ENCODE data around the gene ACTL10.
A peak's percentile ranks its signal among the peaks of the same experiment; 100 is the strongest.
"Not testable (repeated sequence)": the region's sequence is repeated elsewhere in the genome, so short reads cannot be mapped to it uniquely, and the experiment has no call there.

ACTL10 gene

DNA sequence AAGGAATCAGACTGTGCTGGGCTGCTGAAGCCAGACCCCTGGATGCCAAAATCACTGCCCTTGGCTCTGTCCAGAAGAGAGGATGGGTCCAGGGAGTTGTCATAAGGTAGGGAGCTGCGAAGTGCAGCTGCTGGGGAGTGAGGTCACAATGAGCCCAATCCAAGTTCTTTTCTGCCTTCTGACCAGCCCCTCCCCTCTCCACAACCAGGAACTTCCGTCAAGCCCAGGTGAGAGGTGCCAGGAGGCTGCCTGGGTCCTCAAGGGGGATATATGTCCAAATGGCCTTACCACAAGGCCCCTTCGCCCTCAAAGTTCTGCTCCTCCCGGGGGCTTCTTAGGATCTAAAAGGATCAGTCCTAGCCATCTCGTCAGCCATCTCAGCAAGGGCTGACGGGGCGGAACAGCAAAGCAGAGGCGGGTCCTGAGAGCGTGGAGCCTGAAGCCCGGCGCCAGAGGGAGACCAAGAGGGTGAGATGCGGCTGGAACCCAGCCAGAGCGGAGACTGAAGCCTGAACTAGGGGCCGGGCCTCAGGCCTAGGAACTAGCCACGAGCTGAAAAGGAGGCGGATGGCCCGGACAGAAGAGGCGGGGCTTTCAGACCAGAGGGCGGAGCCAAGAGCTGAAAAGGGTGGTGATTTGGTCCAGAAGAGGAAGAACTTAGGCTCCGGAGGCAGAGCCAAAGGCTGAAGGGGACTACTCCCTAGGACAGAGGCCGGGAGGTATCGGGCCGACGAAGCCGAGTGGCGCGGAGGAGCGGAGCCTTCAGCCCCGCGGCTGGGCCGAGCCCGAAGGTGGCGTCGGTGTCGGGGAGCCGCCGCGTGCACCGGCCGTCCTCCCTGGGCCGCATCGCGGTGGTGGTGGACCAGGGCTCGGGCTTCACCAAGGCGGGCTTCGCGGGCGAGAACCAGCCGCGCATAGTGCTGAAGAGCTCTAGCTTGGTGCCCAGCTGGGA, at the start of gene ACTL10:
Gene ACTL10 (plus strand): TSS at position 651 of the 952 bp plus-strand sequence. CDS start 555 bp downstream, outside the sequence.
- peak; percentile 72 to 84 (median 80) for DNase-seq (ENCODE audit: low read depth in 3 of 3)

DNA sequence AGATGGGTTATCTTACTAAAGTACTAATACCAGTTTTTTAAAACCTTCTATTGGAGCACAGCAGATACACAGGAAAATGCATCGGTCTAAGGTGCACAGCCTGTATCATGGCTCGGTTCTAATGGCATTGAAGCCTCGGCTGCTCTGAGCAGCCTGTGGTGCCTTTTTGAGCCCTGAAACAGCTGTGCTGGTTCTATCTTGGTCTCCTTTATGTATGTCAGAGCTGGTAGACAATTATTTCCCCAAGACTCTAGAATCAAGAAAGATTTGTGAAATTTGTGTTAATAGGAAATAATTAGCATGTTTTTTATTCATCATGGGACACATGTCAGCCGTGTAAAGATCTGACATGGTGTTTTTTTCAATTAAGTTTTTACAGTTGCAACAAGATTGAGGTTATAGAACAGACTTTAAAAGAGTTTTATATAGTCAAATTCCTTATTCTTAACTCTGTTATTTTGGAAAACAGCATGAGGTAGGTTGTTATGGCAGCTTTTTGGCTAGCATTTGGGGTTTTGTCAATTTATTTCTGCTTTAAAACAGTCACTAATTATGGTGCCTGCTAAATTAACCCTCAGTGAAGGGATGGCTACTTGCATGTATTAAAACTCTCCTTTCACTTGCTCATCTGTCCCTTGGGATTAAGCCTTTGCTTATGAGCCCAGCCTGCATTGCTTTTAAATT, 44.9 kb upstream of the ACTL10 start:
- no peak for DNase-seq (ENCODE audit: low read depth in 3 of 3)

DNA sequence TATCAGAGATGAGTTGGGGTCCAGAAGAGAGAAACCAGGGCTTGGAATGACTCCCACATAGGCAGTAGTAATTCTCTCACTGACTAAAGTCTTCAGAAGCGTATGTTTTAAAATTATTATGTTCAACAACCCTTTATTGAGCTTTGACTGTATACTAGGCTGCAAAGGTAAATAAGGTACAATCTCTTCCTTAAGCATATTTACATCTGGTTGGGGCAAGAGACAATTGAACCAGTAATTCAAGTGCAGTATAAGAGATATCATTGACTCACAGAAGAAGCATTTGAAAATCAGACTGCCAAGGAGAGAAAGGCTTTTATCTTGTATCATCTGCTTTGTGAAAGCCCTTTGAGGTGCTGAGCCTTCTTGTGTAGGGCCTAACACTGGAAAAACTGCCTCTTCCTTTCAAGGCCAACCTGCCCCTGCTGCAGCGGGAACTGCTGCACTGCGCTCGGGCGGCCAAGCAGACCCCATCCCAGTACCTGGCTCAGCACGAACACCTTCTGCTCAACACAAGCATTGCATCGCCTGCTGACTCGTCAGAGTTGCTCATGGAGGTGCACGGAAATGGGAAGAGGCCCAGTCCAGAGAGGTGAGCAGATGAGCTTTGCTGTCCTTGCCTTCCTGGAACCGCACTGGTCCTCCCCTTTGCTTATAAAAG, 43.9 kb upstream of the ACTL10 start:
- DNase-seq (ENCODE audit: low read depth in 3 of 3), result no peak

DNA sequence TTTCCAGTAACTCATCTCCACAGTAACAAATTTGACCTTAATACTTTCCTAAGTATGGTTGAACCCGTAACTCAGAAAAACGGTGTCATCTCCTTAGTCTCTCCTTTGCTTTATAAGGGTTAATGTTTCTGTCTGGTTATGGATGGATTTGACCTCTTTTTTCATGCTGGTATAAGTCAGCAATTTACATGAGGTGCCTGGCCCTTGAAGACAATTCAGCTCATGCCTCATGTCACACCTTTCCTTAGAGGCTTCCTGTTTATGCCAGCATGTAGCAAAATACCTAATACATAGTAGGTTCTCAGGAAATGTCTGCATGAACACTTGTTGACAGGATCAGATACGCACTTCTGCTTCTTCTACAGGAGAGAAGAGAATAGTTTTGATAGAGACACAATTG, 42.3 kb upstream of the ACTL10 start:
- DNase-seq (ENCODE audit: low read depth in 3 of 3), result no peak

DNA sequence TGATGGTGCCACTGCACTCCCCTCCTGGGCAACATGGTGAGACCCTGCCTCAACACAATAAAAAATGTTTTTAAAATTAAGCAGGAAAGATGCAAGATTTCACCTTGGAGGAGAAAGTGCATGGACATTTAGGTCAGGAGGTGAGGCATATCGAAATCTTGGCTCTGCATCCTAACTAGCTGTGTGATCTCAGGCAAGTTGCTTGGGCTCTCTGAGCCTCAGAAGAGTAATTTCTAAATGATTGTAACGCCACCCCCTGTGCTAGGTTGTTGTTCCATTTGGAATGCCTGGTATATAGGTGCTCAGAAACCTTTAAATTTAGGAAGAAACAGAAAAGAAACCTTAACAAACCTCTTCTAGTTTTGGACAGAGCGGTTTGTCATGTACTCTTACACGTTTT, 40.6 kb upstream of the ACTL10 start:
- DNase-seq (ENCODE audit: low read depth in 3 of 3), result no peak

DNA sequence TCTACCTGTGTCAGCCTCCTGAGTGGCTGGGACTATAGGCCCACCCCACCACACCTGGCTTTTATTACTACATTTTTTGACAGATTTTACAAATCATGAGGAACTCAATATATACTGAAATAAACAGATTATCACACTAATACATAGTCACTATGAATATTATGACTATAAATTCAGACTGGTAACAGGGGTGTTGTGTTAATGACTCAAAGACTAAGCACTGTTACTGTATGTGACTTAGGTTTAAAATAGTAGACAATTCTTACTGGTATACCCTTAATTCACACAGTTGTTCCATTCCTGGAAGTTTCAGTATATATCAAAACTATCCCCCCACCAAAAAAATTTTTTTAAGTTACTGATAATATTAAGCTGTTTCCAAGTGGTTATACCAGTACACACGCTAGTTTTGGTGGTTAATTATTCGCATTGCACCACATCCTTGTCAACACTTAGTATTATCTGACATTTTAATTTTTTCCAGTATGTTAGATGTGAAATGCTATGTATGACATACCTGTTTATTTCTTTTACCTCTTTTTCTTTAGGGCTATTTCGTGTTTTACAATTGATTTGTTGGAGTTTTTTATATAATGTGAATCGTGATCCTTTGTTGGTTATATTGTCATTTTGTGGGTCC, 39.0 kb upstream of the ACTL10 start:
- no peak for DNase-seq (ENCODE audit: low read depth in 3 of 3)

DNA sequence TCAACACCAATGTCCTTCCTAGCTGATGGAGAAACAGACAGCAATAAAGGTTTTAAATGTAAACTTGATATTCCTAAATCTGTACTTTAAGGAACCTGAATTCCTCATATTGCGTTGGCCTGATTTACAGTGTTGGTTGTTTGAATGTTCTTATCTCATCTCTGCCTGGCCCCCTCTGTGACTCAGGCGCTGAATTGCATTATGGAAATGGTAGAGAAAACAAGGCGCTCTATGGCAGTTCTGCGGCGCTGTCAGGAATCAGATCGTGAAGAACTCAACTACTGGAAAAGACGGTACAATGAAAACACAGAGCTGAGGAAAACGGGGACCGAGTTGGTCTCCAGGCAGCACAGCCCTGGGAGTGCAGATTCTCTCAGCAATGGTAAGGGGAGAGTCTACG, 37.2 kb upstream of the ACTL10 start:
- DNase-seq (ENCODE audit: low read depth in 3 of 3), result no peak

DNA sequence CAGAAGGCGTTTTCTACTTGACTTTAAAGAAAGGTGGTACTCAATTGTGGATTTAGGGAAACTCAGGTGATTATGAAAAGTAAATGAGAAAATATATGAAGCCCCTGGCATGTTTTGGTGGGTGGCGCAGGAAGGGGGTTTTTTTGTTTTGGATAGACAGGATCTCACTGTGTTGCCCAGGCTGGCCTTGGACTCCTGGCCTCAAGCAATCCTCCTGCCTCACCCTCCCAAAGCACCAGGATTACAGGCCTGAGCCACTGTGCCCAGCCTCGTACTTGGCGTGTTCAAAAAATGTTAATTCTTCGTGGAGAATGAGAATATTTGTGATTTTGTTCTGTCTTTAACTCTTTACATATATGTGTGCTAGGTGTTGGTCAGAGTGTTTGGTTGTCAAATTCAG, 36.8 kb upstream of the ACTL10 start:
- no peak for DNase-seq (ENCODE audit: low read depth in 3 of 3)

DNA sequence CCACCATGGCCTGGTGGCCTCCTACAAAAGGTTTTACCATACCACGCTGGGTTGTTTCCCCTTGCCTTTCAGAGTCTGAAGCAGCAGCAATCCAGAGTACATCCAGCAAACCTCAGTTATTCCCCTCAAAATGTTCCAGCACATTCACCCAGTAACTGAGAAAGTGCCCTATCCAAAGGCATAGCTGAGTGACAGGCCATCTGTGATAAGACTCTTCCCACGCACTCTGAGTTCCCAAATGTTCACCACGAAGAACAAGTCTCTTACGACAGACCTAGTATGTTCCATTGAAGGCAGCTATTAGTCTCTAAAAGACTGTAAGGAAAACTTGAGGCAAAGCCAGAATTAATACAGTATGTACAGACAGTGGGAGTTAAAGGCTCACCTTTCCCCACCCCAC, 36.2 kb upstream of the ACTL10 start:
- DNase-seq (ENCODE audit: low read depth in 3 of 3), result no peak

DNA sequence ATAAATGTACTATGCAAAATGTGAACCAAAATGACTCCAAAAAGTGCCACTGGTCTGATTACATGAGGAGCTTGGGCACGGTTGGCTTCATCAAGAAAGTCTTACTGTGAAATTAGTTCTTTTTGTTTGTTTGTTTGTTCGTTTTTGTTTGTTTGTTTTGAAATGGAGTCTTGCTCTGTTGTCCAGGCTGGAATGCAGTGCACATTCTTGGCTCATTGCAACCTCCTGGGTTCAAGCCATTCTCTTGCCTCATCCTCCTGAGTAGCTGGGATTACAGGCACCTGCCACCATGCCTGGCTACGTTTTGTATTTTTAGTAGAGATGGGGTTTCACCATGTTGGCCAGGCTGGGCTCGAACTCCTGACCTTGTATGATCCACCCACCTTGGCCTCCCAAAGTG, 34.8 kb upstream of the ACTL10 start:
- DNase-seq (ENCODE audit: low read depth in 3 of 3), result not testable (repeated sequence)

DNA sequence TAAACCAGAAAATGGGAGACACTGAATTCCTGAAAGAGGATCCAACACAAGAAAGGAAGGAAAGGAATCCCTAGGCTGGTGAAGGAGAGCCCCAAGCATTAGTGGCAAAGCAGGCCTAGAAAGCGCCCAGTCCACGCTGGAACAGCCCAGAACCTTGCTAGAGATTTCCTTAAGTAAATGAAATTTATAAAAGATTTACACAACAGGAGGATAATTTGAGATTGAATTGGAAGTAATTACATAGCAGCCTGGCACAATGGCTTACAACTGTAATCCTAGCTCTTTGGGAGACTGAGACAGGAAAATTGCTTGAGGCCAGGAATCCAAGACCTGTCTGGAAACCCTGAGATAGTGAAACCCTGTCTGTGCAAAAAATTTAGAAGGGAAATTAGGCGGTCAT, 31.4 kb upstream of the ACTL10 start:
- no peak for DNase-seq (ENCODE audit: low read depth in 3 of 3)

DNA sequence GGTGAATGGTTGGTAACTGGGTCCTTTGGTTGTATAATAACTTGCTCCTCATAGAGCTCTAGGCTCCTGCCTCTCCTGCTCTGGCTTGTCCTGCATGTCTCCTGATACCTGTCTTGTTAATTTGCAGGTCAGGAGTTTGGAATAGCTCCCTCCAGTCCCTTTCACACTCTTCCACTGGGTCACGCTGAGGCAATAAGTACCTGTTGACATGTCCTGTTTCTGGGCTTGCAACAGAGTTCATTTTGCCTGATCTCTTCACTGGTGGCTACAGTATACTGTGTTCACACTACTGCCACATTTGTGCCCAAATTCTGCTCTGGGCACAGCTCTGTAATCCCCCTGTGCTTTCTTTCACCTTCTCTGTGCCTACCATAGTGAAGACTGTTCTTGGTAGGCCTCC, 30.0 kb upstream of the ACTL10 start:
- DNase-seq (ENCODE audit: low read depth in 3 of 3), result no peak

DNA sequence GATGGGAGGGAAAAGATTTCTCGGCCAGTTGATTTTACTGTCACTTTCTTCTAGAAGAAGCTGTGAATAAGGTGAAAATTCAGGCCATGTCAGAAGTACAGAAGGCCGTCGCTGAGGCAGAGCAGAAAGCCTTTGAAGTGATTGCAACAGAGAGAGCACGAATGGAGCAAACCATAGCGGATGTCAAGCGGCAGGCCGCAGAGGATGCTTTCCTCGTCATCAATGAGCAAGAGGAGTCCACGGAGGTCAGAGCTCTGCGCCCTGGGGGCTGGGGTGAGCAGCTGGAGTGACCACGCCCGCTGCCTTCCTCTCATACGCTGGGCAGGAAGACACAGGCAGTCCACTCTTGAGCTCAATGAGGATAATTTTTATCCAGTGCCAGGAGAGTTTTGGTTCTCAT, 26.5 kb upstream of the ACTL10 start:
- no peak for DNase-seq (ENCODE audit: low read depth in 3 of 3)

DNA sequence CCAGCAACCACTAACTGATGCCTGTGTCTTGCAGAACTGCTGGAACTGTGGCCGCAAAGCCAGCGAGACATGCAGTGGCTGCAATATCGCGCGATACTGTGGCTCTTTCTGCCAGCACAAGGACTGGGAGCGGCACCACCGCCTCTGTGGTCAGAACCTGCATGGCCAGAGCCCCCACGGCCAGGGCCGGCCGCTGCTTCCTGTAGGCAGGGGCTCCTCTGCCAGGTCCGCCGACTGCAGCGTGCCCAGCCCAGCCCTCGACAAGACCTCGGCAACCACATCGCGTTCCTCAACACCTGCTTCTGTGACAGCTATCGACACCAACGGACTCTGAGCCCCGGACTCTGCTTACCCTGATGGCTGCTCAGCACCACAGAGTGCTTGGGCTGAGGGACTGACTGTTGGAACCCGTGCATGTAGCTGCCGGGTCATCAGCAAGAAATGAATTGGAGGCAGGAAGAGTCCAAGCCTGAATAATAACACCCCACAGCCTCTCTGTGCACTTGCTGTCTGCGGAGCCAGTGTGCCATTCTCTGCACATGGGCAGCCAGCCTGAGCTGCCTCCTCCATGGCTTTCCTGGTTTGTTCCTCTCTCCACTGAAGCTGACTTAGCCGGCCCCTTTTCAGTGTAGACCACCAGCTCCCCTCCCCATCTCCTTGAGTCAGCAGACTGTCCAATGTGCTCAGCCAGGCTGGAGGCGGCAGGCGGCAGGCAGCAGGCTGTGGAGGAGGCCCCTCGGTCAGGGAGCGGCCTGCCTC, 22.3 kb upstream of the ACTL10 start:
- no peak for DNase-seq (ENCODE audit: low read depth in 3 of 3)

DNA sequence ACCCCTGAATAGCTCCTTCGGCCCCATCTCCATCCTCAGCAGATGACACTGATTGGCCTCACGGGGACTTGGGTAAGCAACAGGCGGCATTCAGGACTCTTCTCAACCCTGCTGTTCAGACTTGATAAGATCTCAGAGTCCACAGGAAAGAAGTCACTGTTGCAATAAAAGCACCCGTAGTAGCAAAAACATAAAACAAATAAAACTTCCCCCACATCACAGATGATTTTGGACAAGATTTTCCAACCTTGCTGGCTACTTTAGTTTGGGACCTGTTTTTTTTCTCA, 21.7 kb upstream of the ACTL10 start:
- DNase-seq (ENCODE audit: low read depth in 3 of 3), result no peak

DNA sequence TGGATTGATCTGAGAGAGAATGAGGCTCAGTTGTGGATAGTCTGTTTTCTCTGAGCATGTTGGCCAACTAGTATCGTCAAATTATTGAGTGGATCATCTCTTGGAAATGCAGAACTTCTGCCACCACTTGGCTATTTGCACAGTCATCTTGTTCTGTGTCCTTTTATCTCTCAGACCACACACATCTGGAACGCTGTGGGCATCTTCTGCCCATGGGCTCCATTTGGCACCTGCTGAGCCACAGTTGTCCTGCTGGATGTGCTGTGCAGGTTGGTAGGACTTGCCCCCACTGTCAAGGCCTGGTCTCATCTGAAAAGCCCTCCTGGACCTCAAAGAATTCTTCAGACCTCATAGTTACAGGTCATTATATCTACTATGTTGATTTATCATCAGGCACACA, 21.3 kb upstream of the ACTL10 start:
- DNase-seq (ENCODE audit: low read depth in 3 of 3), result no peak

DNA sequence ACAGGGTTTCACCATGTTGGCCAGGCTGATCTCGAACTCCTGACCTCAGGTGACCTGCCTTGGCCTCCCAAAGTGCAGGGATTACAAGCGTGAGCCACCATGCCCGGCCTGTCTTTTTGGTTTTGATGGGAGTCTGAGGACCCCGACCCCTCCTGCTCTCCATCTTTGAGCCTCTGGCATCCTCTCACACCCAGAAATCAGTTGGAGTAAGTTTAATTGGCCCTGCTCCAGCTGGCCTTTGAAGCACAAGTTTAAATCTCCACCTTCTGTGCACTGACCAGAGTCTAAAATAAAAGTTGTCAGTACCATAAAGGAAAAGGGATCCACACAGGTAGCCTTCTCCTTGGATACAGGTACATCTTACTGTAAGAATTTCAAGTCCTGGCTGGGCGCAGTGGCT, 20.6 kb upstream of the ACTL10 start:
- DNase-seq (ENCODE audit: low read depth in 3 of 3), result no peak

DNA sequence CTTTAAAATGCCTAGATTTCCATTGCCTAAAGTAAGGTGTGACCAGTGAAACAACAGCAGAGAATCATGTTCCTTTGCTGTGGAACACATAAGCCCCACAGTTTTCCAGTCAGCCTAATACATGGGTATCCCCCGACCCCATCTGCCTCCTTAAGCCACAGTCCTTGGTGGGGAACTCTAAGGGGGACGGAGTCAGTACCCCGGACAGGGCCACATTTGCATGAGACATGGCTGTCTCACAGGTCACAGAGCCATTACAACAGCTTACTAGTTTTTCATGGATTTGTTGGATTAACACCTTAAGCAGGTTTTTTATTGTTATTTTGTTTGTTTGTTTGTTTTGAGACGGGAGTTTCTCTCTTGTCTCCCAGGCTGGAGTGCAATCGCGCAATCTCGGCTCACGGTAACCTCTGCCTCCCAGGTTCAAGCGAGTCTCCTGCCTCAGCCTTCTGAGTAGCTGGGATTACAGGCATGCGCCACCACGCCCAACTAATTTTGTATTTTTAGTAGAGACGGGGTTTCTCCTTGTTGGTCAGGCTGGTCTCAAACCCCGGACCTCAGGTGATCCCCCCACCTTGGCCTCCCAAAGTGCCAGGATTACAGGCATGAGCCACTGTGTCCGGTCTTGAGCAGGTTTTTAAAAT, 19.7 kb upstream of the ACTL10 start:
- DNase-seq (ENCODE audit: low read depth in 3 of 3), result not testable (repeated sequence)

DNA sequence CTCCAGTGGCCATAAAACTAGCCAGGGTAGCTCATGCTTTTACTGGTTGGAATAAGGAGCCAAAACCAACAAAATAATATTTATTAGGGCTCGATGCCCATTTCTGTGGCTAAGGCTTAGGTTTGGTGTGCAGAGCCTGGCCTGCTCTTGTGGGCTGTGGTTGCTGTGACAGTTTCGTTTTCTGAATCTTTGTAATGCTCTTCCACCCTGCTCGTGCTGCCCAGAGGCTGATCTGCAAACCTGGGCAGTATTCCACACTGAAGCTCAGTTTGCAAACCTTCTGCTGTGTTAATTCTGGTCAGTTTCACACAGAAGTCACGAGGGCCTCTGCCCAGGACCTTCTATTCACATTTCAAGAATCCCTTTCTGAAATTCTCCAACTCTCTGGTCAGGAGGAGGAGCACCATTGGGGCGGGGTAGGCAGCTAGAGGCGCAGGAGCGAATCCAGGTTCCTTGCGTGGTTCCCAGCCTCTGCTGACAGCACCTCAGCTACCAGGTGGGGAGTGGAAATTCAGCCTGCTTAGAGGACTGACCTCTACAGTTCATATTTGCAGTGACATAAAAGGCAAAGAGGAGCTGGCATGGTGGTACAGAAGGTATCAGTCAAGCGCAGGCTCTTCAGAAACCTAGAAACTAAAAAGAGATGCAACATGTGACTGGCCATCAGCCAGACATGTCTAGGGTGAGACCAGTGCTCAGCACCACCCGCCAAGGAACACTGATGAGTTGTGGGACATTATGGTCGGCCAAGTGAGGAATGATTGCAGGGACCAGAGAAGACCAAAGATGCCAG, 18.9 kb upstream of the ACTL10 start:
- no peak for DNase-seq (ENCODE audit: low read depth in 3 of 3)

DNA sequence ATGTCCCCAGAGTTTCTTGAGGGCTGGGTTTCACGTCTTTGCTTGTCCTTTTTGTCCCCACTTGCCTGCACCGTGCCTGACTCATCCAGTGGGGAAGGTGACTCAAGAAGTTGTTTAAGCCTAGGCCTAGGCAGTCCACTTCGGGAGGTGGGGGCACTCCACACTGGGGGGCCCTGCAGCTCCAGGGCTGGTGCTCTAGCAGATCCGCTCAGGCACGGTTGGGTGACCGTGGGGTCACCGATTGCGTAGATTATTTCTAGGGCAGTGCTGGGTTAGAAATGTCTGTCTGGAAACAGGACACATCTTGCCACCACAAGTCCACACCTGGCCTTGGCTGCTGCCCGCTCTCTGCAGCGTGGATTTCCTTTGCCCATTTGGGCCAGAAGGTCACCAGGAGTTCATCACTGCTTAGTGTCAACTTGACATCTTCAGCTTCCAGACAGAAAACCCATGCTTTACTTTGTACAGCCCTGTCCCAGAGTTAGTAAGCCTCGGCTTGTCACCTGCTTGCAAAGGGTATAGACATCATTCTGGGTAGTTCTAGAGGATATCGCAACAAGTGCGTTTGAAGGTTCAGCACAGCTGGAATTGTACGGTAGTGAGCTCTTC, 18.2 kb upstream of the ACTL10 start:
- no peak for DNase-seq (ENCODE audit: low read depth in 3 of 3)
